Activated T-helper 2 cell treated with anti-CD3 and anti-CD28 coated beads, Interferon-gamma antibody, Interleukin-2, Interleukin-4, amounts not matched to agents 10 μg/mL and 5 μg/mL and 100 μg/mL, durations not matched to agents 14 hours and 24 hours and 36 hours (primary cell): ENCODE results near the gene GALNT17. TPM values are rescaled to one million over a fixed set of nuclear protein-coding genes. Genes with fewer than 3 reads are reported as not detected.
"Not testable (repeated sequence)": the region's sequence is repeated elsewhere in the genome, so short reads cannot be mapped to it uniquely, and the experiment has no call there.

Experiments used
- DNase-seq: peaks from one replicate; pipeline ENCODE4 v3.0.0; 2021; ENCODE audit warnings: low spot score
- H3K27ac Mint-ChIP-seq: one replicate; pipeline ENCODE4 v1.8.0; 2021; ENCODE audit warnings: mixed read lengths
- H3K27me3 Mint-ChIP-seq: one replicate; pipeline ENCODE4 v1.8.0; 2021; ENCODE audit warnings: low read depth, mixed read lengths
- H3K36me3 Mint-ChIP-seq: one replicate; pipeline ENCODE4 v1.8.0; 2021; ENCODE audit warnings: low read depth, mixed read lengths
- H3K4me1 Mint-ChIP-seq: one replicate; pipeline ENCODE4 v1.8.0; 2021; ENCODE audit warnings: low read depth, mixed read lengths
- H3K4me3 Mint-ChIP-seq: one replicate; pipeline ENCODE4 v1.8.0; 2021; ENCODE audit warnings: low read depth, mild to moderate bottlenecking, moderate library complexity, mixed read lengths
- H3K9me3 Mint-ChIP-seq: one replicate; pipeline ENCODE4 v1.8.0; 2021; ENCODE audit warnings: mixed read lengths
- intact Hi-C: fragments of 100-400 bp; cut with micrococcal nuclease; formaldehyde crosslinking; loops from one replicate; pipeline ENCODE4 v1.15.1; 2023
- total RNA-seq: library from RNA; stranded (reverse); gene quantifications from 2 replicates; pipeline ENCODE4 v1.2.3, GENCODE V29; 2022

The GALNT17 gene
- total RNA-seq, 1 donor from 2014 or later: not detected

DNA sequence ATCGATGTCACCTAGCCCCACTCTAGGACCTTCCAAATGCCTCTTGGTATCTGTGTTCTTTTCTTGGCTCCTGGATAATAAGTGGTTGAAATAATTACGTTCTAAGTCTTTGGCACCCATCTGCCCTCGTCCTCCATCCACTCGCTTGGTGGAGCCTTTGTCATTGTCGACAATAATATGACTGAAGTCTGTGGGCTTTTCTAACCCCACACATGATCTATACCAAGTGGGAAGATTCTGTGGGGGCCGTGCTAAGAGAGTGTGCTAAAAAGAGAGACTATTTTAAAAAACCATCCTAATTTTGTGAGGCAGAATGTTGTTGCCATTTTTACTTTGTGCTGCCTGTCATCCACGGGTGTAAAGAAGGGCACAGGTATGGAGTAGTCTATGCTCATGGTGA lies 113.1 kb downstream of the GALNT17 start:
- H3K27ac Mint-ChIP-seq: no peak overlapping the region
- H3K4me3 Mint-ChIP-seq: no peak overlapping the region
- intact Hi-C loops: no loop called here

DNA sequence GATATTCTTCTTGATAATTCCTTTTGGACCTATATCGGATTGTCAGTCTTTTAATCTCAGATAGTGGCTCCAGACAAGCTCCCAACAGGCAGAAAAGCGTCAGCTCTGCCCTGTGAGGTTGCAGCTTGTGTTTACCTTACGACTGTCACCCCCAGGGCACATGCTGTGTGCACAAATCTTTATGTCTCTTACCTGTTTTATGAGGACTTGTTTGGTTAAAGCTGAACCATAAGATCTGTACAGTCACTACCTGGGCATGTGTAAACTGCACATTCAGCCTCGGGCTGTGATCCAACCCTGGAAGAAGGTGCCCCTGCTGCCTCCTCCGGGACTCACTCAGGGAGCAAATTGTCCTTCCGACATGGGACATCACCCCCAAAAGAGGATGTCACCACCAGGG lies 119.8 kb downstream of the GALNT17 start:
- Mint-ChIP-seq H3K4me1 (no peaks in the 10 kb centered on the region), H3K36me3 (no peaks in the 10 kb centered on the region), H3K27ac (no peak overlapping the region), H3K27me3 (no peaks in the 10 kb centered on the region), H3K4me3 (no peak overlapping the region), H3K9me3 (peaks cover 37% of the 10 kb centered on the region)
- intact Hi-C loops: no loop called here
- no peak for DNase-seq

More for the DNA sequence above, 113.1 kb downstream of the GALNT17 start:
- no peak for DNase-seq
- Mint-ChIP-seq H3K27me3 (no peaks in the 10 kb centered on the region), H3K4me1 (no peaks in the 10 kb centered on the region), H3K9me3 (peaks cover 63% of the 10 kb centered on the region), H3K36me3 (no peaks in the 10 kb centered on the region)

DNA sequence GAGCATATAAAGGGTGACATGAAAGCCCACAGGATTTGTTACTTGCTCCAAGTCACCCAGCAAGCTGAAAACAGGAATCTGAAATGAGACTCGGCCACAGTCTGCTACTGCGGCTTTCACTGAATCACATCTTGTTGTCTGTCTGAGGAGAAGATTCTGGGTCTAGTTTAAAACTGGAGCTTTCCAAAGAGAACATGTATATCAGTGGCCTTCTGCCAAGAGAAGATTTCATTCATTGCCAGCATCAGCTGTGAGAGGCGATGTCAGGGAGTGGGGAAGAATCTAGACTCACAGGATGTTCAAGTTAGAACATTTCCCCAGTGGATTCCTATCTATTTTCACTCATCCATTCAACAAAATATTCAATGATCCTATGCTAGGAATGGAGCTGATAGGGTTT lies 122.8 kb downstream of the GALNT17 start:
- Mint-ChIP-seq H3K36me3 (no peaks in the 10 kb centered on the region), H3K27me3 (no peaks in the 10 kb centered on the region), H3K9me3 (peaks cover 35% of the 10 kb centered on the region), H3K4me3 (no peak overlapping the region), H3K4me1 (no peaks in the 10 kb centered on the region), H3K27ac (no peak overlapping the region)
- no peak for DNase-seq
- intact Hi-C loops: no loop called here

DNA sequence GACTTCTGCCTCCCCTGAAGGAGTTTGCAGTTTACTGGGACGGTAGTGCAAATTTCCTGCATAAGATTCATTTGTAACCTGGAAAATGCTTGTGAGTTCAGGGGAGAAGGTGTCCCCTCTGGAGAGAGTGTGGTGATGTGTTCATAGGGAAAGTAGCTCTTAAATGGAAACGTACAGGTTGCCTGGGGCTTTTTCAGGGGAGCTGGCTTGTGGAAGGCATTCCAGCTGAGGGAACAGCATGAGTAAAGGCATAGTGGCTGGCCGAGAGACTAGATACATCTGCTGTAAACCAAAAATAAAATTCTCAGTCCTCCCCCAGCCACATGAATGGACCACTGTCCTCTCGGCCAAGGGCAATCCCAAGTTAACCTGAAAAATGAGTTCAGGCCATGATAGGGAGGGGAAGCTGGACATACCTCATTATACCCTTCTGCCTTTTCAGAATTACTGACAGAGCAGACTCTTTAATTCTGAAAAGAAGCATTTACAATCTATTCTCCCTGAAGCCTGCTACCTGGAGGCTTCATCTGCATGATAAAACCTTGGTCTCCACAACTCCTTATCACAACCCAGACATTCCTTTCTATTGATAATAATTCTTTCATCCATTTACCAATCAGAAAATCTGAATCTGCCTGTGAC lies 123.7 kb downstream of the GALNT17 start:
- no peaks in the 10 kb centered on the region for H3K27me3 Mint-ChIP-seq
- intact Hi-C loops: no loop called here
- H3K36me3 Mint-ChIP-seq: no peaks in the 10 kb centered on the region

DNA sequence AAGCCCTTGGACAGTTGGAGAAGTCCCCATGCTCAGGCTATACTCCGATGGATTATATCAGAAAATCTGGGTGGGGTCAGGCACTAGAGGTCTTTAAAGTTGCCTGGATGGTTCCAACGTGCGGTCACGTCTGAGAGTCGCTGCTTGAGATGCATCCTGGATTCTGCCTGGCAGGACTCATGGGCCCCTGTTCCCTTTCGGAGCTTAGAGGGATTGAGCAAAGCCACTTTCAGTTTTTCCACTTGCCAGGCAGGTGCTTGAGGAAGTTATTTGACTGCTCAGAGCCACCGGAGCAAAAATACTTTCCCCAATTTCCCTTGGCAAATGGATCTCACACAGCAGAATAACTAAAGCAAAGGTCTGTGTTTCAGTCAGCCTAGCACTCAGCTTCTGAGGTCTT lies 129.1 kb downstream of the GALNT17 start:
- Mint-ChIP-seq H3K4me1 (no peaks in the 10 kb centered on the region), H3K36me3 (no peaks in the 10 kb centered on the region), H3K27me3 (no peaks in the 10 kb centered on the region), H3K4me3 (no peak overlapping the region), H3K9me3 (peaks cover 42% of the 10 kb centered on the region), H3K27ac (no peak overlapping the region)
- intact Hi-C loops: no loop called here
- no peak for DNase-seq

More for the DNA sequence above, 123.7 kb downstream of the GALNT17 start:
- DNase-seq: no peak
- Mint-ChIP-seq H3K4me3 (no peak overlapping the region), H3K27ac (no peak overlapping the region), H3K4me1 (no peaks in the 10 kb centered on the region), H3K9me3 (peaks cover 35% of the 10 kb centered on the region)

DNA sequence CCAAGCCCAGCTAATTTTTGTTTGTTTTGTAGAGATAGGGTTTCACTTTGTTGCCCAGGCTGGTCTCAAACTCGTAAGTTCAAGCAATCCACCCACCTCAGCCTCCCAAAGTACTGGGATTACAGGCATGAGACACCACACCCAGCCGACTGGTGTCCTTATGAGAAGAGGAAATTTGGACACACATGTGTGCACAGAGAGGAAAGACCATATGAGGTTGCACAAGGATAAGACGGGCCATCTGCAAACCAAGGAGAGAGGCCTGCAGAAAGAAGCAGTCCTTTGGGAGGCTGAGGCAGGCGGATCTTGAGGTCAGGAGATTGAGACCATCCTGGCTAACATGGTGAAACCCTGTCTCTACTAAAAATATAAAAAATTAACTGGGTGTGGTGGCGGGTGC lies 130.9 kb downstream of the GALNT17 start:
- H3K4me3 Mint-ChIP-seq, H3K4me1 Mint-ChIP-seq, H3K36me3 Mint-ChIP-seq, DNase-seq, H3K27ac Mint-ChIP-seq, H3K27me3 Mint-ChIP-seq, intact Hi-C loops: not testable (repeated sequence)
- H3K9me3 Mint-ChIP-seq: peaks cover 52% of the 10 kb centered on the region

DNA sequence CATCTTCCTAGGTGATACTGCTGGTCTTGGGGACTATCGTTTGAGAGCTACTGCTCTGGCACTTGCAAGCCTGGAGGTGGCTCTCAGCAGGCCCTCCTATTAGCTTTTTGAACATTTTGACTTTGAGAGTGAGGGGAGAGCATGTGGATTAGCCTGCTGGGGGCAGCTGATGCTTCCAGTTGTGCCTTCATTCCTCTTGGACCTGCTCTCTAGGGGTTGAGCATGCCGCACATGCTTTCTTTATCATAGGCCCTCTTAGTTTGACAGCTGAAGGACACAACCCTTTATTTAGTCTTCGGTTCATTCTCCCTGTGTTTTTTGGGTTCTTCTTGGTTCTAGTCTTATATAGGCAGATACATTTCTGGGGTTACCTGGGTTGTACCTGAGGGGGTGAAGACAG lies 132.1 kb downstream of the GALNT17 start:
- Mint-ChIP-seq H3K4me1 (no peaks in the 10 kb centered on the region), H3K27ac (no peak overlapping the region), H3K36me3 (no peaks in the 10 kb centered on the region), H3K4me3 (no peak overlapping the region), H3K9me3 (peaks cover 45% of the 10 kb centered on the region), H3K27me3 (no peaks in the 10 kb centered on the region)
- intact Hi-C loops: no loop called here
- DNase-seq: no peak

DNA sequence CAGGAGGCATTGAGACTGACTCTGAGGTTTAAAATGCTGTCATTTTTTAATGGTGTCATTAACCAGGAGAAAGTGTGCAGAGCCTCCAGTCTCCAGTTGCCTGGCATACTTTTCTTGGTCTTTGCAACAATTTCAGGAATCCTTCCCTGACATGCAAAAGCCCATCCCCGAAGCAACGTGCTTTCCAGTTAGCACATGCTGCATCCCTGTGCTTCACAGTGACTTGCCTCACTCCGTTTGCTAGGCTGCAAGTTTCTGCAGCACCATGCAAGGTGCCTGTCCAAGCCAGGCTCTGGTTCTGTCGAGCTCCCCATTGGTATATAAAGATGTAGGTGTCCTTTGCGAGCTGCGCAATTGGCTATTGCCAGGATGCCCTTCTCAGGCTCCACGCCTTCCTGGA lies 135.0 kb downstream of the GALNT17 start:
- Mint-ChIP-seq H3K4me1 (no peaks in the 10 kb centered on the region), H3K36me3 (no peaks in the 10 kb centered on the region), H3K9me3 (peaks cover 57% of the 10 kb centered on the region), H3K27ac (no peak overlapping the region), H3K27me3 (no peaks in the 10 kb centered on the region), H3K4me3 (no peak overlapping the region)
- intact Hi-C loops: no loop called here
- DNase-seq: no peak

DNA sequence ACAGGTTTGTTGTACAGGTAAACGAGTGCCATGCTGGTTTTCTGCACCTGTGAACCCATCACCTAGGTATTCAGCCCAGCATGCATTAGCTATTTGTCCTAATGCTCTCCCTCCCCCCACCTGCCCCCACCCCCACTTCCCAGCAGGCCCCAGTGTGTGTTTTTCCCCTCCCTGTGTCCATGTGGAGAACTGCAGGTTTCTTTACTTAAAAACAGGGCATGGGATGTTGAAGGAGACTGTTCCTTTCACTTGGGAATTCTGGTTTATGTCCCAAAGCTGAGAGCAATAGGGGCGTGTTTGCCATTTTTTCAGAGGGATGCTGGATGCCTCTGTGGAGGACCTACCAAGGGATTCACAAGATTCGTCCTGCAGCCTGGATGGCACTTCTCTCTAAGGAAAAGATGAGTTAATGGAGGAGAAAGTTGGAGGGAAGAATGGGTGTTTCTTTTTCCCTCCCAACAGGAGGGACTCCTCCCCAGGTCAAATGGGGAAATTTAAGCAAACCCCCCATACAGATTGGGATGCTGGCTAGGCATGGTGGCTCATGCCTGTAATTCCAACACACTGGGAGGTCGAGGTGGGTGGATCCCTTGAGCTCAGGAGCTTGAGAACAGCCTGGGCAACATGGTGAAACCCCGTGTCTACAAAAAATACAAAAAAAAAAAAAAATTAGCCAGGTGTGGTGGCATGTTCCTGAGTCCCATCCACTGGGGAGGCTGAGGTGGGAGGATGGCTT lies 136.0 kb downstream of the GALNT17 start:
- Mint-ChIP-seq H3K4me3 (no peak overlapping the region), H3K27ac (no peak overlapping the region), H3K27me3 (no peaks in the 10 kb centered on the region), H3K36me3 (no peaks in the 10 kb centered on the region), H3K9me3 (peaks cover 65% of the 10 kb centered on the region), H3K4me1 (no peaks in the 10 kb centered on the region)
- DNase-seq: no peak
- intact Hi-C loops: no loop called here

DNA sequence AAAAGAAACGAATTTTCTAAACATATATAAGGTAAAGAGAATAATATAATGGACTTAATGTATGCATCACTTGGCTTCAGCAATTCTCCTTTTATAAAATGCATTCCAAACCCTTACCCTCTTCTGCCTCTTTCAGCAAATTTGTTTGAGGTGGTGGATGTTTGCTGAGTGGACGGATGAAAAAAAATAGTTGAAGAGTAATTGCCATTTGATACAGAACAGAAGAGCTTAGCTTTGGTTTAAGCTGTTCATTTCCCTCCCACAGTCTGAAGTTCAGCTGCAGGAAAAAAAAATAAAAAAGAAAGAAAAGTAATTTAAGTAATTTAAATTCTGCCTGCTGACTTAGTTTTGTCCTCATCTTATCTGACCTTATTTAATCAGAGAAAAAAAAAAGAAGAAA lies 138.6 kb downstream of the GALNT17 start:
- no peaks in the 10 kb centered on the region for H3K27me3 Mint-ChIP-seq
- DNase-seq: no peak
- H3K4me1 Mint-ChIP-seq: no peaks in the 10 kb centered on the region
- H3K27ac Mint-ChIP-seq: no peak overlapping the region
- peaks cover 62% of the 10 kb centered on the region for H3K9me3 Mint-ChIP-seq
- H3K4me3 Mint-ChIP-seq: no peak overlapping the region
- intact Hi-C loops: no loop called here
- peaks cover 2% of the 10 kb centered on the region for H3K36me3 Mint-ChIP-seq

DNA sequence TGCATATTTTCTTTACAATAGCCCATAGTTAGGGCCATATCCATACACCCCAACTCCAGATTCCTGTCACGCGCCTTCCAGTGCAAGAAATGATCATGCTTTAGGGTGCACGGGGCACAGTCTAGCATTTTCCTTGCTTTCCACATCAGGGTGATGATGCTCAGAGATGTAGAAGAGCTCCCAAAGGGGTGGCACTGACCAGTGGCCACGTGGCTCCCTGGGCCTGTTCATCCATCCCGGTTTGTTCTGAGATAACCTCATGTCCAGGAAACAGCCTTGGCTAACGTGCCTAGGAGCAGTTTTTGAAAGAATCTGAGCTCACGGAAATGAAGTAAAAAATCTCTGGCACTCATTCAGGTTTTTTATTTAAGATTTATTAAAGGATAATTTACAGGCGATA lies 139.3 kb downstream of the GALNT17 start:
- H3K27me3 Mint-ChIP-seq: no peaks in the 10 kb centered on the region
- H3K36me3 Mint-ChIP-seq: peaks cover 2% of the 10 kb centered on the region
- intact Hi-C loops: no loop called here
- no peak for DNase-seq
- H3K27ac Mint-ChIP-seq: no peak overlapping the region
- peaks cover 62% of the 10 kb centered on the region for H3K9me3 Mint-ChIP-seq
- H3K4me3 Mint-ChIP-seq: no peak overlapping the region
- no peaks in the 10 kb centered on the region for H3K4me1 Mint-ChIP-seq

DNA sequence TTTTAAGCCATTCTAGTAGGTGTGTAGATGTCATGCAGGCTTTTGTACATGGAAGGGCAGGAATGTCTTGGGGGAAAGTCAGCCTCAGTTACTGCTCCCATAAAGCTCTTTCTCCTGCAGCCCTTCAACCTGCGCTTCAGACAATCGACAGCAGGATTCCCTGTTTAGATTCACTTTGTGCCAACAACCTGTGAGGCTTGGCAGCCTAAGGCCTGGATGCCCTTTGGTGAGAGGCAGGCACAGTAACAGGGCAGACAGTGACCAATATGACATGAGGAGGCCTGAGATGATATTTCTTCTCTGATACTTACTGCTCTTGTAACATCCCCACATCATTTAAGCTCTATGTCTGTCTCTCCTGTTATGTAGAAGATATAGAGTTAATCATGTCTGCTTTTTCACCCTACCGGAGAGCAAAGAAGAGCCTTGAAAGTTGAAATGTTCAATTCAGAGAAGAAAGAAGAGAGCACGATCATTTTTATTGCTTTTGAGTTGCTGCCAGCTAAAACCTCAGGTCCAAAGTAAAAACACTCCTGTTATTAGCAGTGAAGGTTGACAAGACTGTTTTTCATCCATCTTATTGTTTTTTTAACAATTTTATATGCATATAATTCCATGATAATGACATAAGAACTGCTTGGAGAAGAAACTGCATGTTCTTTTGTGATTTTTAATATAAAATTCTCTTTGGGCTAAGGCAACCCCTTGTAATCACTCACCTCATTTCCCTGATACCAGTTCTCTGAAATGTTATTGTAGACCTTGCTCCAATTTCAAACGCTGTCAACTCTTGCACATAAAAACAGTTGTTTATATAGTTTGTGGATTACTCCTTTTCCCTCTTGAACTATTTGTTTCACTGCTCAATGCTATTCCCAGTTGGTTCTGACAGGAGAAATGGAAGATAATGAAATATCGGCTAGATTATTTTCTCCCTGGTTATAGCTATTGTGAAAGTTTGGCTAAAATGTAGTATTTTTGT lies 140.9 kb downstream of the GALNT17 start:
- no peak overlapping the region for H3K27ac Mint-ChIP-seq
- H3K27me3 Mint-ChIP-seq: no peaks in the 10 kb centered on the region
- H3K4me1 Mint-ChIP-seq: no peaks in the 10 kb centered on the region
- H3K36me3 Mint-ChIP-seq: peaks cover 2% of the 10 kb centered on the region
- peaks cover 60% of the 10 kb centered on the region for H3K9me3 Mint-ChIP-seq
- intact Hi-C loops: no loop called here
- no peak overlapping the region for H3K4me3 Mint-ChIP-seq
- no peak for DNase-seq

DNA sequence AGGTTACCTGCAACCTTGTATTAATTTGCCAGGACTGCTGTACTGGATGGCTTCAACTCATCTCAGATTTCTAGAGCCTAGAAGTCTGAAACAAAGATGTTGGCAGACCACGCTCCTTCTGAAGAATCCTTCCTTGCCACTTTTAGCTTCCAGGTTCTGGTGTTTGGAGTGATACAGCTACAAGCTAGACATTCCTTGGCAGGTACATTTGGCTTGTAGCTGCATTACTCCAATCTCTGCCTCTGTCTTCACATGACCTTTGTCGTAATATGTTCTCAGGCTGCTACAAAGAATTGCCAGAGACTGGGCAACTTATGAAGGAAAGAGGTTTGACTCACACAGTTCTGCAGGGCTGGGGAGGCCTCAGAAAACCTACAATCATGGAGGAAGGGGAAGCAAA lies 146.3 kb downstream of the GALNT17 start:
- H3K36me3 Mint-ChIP-seq: peaks cover 2% of the 10 kb centered on the region

More for the DNA sequence above, 146.3 kb downstream of the GALNT17 start:
- Mint-ChIP-seq H3K27ac (no peak overlapping the region), H3K4me1 (no peaks in the 10 kb centered on the region), H3K27me3 (no peaks in the 10 kb centered on the region), H3K4me3 (no peak overlapping the region), H3K9me3 (peaks cover 55% of the 10 kb centered on the region)
- no peak for DNase-seq
- intact Hi-C loops: no loop called here
